HPDE6-E6E7 (cell line): ENCODE results near the gene C7.
A peak's percentile ranks its signal among the peaks of the same experiment; 100 is the strongest.
"Not testable (repeated sequence)": the region's sequence is repeated elsewhere in the genome, so short reads cannot be mapped to it uniquely, and the experiment has no call there.

Source experiments
- DNase-seq: peaks from one replicate; pipeline ENCODE4 v3.0.0; 2011; ENCODE audit warnings: missing footprints; ENCODE audit errors: extremely low spot score

C7 gene

DNA sequence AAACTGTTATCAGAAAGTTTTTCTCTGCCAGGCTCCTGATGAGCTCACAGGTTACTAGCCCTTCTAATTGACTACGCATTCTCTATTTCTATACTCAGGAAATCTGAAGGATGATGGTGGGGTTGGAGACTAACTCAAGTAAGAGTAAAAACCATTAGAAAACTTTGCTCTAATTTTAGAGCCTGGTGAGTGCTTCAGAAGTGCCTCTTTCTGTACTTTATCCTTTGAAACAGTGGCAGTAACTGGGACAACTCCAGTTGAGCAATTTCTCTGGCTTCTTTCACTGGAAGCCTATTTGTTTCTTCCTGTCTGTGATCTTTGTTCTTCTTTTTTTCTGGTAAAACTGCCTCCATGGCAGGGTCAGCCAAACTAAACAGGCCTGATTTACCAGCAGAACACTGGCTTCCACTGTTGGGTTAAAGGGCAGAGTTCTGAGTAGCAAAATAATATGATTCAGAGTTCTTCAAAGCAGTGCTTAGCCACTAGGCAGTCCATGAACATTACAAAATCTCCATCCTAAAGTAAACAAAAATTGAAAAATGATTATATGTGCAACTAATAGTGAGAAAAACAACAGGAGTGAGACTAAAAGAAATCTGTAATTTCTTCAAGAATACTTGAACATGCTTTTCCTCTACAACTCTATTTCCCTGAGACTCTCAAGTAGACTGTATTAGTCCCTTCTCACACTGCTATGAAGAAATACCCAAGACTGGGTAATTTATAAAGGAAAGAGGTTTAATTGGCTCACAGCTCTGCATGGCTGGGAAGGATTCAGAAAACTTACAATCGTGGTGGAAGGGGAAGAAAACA lies 82.1 kb downstream of the C7 start:
- peak; percentile 32 for DNase-seq

DNA sequence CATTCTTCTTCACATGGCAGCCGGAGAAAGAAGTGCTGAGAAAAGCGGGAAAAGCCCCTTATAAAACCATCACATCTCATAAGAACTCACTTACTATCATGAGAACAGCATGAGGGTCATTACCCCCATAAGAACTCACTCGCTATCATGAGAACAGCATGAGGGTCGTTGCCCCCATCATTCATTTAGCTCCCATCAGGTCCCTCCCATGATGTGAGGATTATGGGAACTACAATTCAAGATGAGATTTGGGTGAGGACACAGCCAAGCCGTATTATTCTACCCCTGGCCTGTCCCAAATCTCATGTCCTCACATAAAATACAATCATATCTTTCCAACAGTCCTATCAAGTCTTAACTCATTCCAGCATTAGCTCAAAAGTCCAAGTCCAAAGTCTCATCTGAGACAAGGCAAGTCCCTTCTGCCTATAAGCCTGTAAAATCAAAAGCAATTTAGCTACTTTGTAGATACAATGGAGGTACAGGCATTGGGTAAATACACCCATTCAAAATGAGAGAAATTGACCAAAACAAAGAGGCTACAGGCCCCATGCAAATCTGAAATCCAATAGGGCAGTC lies 82.8 kb downstream of the C7 start:
- DNase-seq: no peak

DNA sequence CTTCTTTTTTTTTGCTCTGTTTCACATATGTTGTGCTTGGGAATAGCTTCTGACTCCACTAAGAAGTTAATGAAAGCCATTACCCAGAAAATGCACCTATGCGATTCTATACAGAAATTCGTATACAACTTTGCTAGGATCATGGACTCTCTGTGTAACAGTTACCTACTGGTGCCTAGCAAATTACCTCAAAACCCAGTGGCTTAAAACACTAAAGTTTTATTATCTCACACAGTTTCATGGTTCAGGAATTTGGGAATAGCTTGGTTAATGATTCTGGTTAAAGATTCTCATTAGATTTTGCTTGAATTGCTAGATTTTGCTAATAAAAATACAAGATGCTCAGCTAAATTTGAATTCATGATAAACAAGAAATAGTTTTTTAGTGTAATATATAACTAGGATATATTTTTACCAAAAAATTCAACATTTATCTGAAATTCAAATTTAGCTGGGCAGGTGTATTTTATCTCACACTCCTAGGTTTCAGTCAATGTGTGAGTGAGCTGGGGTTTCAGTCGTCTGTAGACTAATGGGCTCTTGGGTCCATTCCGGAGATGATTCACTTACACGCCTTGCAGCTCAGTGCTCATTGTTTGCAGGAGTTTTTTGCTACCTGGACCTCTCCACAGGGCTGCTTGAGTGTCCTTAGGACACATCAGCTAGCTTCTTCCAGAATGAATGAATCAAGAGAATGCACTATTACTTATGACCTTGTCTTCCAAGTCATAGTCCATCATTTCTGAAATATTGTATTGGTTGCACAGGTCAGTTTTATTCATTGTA lies 86.7 kb downstream of the C7 start:
- no peak for DNase-seq

DNA sequence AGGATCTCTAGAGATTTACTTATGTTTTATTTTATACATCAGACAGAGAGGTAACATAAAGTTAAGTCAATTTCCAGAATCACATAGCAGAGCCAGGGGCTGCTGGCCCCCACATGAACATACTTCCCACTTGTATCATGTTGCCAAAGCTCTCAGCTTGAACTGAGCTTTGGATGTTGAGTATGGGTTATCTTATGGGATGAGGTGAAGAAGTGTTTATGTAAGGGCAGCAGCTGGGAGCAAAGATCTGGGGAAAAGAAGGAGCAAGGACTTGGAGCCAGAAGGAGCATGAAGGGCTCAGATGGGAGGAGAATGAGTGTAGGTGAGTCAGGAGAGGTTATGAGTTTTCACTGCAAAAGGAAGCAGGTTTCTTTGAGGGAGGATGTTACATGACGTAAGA lies 89.8 kb downstream of the C7 start:
- no peak for DNase-seq

DNA sequence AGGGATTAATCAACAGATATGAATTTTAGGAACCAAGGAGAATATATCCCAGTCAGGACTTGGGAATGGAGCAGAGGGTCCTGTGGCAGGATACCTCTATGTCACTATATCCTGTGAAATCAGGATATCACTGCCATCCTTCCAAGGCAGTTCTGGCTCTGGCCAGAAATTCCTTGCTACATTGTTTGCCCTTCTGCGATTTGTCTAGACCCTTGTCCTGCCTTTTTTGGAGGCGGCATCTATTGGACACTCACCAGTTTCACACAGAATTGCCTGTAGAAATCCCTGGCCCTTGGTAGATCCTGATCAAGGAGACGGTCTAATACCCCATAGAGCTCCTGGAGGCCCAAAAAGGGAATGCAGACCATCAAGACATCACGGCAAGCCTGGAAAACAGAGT lies 90.7 kb downstream of the C7 start:
- DNase-seq: no peak

DNA sequence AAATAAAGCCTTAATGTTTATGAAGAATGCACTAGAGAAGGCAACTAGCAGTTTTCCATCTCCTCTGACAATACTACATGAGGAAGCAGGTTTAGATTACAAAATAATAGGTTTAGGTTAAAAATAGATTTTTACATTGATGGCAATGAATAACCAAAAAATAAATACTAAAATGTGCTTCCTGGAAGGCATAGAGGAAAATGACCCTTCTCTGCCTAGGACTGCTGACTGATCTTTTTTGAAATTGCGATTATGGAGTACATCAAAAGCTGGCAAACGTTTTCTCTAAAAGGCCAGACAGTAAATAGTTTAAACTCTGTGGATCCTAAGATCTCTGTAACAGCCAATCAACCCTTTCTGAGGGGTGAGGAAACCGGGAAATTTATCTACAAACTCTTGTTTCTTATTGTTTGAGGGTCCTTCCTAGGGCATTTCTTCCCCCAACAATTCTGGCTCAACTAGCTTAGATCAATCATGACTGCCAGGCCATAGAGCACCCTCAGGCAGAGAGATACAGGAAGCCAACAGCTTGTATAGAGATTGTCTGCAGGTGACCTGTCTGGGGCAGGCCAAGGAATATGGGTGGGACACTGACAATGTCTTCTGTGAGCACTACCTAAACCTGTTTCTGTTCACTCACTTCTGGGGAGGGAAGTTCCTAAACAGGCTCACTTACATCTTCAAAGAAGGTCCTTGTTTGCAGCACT lies 94.5 kb downstream of the C7 start:
- DNase-seq: no peak

DNA sequence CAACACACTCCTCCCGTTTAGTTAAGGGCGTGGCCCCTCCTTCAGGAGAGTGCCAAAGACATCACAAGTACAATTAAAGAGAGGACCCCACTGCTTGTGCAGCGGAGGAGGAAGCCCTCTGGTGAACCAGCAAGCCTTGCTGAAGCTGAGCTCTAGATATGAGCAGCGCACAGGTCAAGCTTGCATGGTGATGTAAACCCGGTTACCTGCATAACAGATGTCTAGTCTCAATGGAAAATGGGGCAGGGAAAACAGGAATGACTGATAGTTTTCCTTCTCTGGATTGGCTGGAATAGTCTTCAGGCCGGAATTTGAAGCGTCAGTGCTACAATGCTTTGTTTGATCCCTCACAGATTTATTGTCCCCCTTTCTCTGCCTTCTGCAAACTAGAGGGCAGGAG lies 95.6 kb downstream of the C7 start:
- no peak for DNase-seq

DNA sequence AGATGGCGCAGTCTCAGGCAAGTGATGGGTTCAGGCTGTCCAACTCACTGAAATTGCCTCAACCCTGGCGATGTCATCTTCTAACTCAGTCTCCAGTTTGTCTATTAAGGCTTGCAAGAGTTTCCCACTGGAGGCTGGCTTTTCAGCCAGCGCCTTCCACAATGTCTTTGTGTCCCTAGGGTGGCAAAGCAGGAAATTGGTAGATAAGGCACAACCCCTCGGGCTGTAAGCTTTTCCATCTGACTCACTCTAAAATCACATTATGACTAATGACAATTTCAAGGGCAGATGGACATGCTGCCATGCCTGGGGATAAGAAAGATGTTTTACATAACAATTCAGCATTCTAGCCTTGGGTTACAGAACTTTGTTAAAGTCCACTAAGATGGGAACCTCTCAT lies 99.9 kb downstream of the C7 start:
- DNase-seq: peak; percentile 77

DNA sequence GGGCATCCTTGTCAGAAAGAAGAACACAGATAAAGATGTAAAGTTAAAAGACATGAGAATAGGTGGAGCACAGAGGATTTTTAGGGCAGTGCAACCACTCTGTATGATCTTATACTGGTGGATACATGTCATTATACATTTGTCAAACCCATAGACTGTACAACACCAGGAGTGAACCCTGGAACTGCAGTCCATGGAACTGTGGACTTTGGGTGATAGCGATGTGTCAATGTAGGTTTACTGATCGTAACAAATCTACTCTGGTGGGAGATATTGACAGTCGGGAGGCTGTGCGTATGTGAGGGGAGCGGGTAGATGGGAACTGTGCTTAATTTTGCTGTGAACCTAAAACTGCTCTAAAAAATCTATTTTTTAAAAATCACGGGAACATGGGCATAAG lies 101.3 kb downstream of the C7 start:
- DNase-seq: no peak

DNA sequence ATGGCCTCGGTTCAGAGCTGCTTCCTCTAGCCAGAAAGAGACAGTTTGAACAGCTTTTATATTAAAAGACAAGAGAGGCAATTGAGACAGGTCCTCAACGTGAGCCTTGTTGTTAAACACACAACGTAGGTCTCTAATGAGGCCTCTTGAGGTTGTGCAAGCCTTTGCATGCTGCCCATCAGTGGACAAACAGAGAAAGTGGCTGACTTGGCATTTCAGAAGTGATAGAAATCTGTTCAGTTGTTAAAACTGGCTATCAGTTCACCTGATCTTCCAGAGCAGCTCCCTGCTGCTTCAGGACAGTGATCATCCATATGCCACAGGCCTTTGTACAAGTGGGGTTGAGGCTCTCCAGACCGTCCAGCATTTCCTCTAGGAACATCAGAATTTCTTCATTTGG lies 103.0 kb downstream of the C7 start:
- no peak for DNase-seq

DNA sequence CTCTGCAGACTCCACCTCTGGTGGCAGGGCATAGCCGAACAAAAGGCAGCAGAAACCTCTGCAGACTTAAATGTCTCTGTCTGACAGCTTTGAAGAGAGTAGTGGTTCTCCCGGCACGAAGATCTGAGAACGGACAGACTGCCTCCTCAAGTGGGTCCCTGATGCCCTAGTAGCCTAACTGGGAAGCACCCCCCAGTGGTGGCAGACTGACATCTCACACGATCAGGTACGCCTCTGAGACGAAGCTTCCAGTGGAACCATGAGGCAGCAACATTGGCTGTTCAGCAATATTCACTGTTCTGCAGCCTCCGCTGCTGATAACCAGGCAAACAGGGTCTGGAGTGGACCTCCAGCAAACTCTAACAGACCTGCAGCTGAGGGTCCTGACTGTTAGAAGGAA lies 113.3 kb downstream of the C7 start:
- DNase-seq: not testable (repeated sequence)
